Activated CD4-positive, alpha-beta T cell treated with anti-CD3 and anti-CD28 coated beads, Interleukin-2, amount 10 ng/mL, durations not matched to agents 7 days and 5 days (primary cell): ENCODE measurements around the gene AVPR2. TPM values are rescaled to one million over a fixed set of nuclear protein-coding genes. Genes with fewer than 3 reads are reported as not detected.

Experiments
- CTCF ChIA-PET: fragments of 350-600 bp; sonication (Branson Sonifier 250); formaldehyde crosslinking; loops from one replicate; lab custom pipeline; 2021; ENCODE audit warnings: antibody characterized with exemption; lab: Charles Lee
- POLR2A ChIA-PET: fragments of 350-600 bp; sonication (Branson Sonifier 250); formaldehyde crosslinking; loops from one replicate; lab custom pipeline; 2021; ENCODE audit warnings: antibody characterized with exemption; lab: Charles Lee
- DNase-seq: peaks from one replicate; pipeline ENCODE4 v3.0.0-alpha.2; 2020
- H3K27ac Mint-ChIP-seq: one replicate; pipeline ENCODE4 v1.8.0; 2021; ENCODE audit warnings: mild to moderate bottlenecking, moderate library complexity, mixed read lengths
- H3K27me3 Mint-ChIP-seq: one replicate; pipeline ENCODE4 v1.8.0; 2021; ENCODE audit warnings: mixed read lengths
- H3K36me3 Mint-ChIP-seq: one replicate; pipeline ENCODE4 v1.8.0; 2021; ENCODE audit warnings: low read depth, mixed read lengths
- H3K4me1 Mint-ChIP-seq: one replicate; pipeline ENCODE4 v1.8.0; 2021; ENCODE audit warnings: mixed read lengths
- H3K4me3 Mint-ChIP-seq: one replicate; pipeline ENCODE4 v1.8.0; 2021; ENCODE audit warnings: mild to moderate bottlenecking, moderate library complexity, mixed read lengths
- H3K9me3 Mint-ChIP-seq: one replicate; pipeline ENCODE4 v1.8.0; 2021; ENCODE audit warnings: mixed read lengths
- total RNA-seq, 2 experiments: library from RNA; stranded (reverse); gene quantifications; one replicate each; pipeline ENCODE4 v1.2.3, GENCODE V29; 2021

The AVPR2 gene
- total RNA-seq, 2 experiments from 2014 or later, result not detected

DNA sequence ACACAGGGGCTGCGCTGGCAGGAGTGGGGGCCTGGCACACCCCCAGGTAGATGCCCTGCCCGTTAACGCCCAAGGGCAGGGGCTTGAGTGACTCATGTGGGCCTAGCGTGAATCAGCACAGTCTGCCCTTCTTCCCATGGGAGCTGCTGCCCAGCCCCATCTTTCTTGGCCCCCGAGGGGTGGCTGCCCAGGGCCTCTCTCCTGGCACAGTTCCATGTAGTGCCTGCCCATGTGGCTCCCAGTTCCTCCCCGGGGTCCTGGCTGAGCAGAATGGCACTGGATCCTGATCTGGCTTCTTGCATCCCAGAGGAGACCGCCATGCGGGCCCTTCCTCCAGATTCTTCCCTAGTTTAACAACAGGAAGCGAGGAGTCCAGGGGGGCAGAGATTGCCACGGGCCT, 2.1 kb upstream of the AVPR2 start:
- Mint-ChIP-seq H3K4me1 (peaks cover 31% of the 10 kb centered on the region), H3K9me3 (no peaks in the 10 kb centered on the region), H3K27me3 (peaks cover 8% of the 10 kb centered on the region), H3K36me3 (no peaks in the 10 kb centered on the region), H3K27ac (peak overlapping the region; percentile 31), H3K4me3 (no peak overlapping the region)
- ChIA-PET POLR2A (no interaction called here), CTCF (no interaction called here)
- DNase-seq, result no peak

DNA sequence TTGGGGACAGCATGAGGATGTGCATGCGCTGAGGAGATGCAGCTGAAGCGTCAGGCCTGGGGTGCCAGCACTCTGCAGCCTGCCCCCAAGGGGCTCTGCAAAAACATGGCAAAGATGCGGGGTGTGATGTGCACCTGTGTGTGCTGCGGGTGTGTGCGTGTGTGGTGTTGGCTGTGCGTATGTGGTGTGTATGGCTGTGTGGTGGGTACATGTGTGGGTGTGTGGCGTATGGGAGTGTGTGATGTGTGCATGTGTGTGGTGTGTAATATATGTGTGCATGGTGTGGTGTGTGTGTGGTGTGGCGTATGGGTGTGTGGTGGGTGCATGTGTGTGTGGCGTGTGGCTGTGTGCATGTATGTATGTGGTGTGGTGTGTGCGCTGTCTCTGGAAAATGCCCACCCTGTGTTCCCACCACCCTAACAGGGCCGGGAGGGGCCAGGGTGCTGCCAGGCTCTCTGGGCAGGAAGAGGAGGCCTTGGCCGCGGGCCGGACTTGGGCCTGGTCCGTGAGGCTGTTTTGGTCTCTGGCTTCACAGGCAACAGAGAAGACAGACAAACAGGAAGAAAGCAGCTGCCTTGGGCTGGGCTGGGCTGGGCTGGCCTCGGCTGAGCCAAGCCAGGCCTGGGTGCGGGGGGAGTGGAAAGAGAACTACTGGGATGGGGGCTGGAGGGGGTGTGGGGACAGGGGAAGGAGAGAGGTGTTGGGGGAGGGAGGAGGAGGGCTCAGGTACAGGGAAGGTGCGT, 1.1 kb upstream of the AVPR2 start:
- DNase-seq, result no peak
- peaks cover 2% of the 10 kb centered on the region for H3K27me3 Mint-ChIP-seq
- peaks cover 31% of the 10 kb centered on the region for H3K4me1 Mint-ChIP-seq
- ChIA-PET CTCF (no interaction called here), POLR2A (no interaction called here)
- no peaks in the 10 kb centered on the region for H3K9me3 Mint-ChIP-seq
- H3K27ac Mint-ChIP-seq, result peak overlapping the region; percentile 77
- peaks cover 3% of the 10 kb centered on the region for H3K36me3 Mint-ChIP-seq
- H3K4me3 Mint-ChIP-seq, result peak overlapping the region; percentile 37

DNA sequence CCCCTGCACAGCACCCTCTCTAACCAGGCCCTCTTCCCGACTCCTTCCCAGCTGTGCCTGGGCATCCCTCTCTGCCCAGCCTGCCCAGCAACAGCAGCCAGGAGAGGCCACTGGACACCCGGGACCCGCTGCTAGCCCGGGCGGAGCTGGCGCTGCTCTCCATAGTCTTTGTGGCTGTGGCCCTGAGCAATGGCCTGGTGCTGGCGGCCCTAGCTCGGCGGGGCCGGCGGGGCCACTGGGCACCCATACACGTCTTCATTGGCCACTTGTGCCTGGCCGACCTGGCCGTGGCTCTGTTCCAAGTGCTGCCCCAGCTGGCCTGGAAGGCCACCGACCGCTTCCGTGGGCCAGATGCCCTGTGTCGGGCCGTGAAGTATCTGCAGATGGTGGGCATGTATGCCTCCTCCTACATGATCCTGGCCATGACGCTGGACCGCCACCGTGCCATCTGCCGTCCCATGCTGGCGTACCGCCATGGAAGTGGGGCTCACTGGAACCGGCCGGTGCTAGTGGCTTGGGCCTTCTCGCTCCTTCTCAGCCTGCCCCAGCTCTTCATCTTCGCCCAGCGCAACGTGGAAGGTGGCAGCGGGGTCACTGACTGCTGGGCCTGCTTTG, 1.1 kb downstream of the AVPR2 start:
- Mint-ChIP-seq H3K27me3 (no peaks in the 10 kb centered on the region), H3K36me3 (peaks cover 5% of the 10 kb centered on the region), H3K9me3 (no peaks in the 10 kb centered on the region), H3K27ac (no peak overlapping the region), H3K4me1 (peaks cover 30% of the 10 kb centered on the region), H3K4me3 (no peak overlapping the region)
- DNase-seq, result no peak
- ChIA-PET POLR2A (no interaction called here), CTCF (interaction anchor here (1.3 to 3.1 kb wide), 3 partner anchors 13 to 20 kb away, joined by 4 to 14 read pairs (median 4); partner anchors contain the start of gene ARHGAP4)

DNA sequence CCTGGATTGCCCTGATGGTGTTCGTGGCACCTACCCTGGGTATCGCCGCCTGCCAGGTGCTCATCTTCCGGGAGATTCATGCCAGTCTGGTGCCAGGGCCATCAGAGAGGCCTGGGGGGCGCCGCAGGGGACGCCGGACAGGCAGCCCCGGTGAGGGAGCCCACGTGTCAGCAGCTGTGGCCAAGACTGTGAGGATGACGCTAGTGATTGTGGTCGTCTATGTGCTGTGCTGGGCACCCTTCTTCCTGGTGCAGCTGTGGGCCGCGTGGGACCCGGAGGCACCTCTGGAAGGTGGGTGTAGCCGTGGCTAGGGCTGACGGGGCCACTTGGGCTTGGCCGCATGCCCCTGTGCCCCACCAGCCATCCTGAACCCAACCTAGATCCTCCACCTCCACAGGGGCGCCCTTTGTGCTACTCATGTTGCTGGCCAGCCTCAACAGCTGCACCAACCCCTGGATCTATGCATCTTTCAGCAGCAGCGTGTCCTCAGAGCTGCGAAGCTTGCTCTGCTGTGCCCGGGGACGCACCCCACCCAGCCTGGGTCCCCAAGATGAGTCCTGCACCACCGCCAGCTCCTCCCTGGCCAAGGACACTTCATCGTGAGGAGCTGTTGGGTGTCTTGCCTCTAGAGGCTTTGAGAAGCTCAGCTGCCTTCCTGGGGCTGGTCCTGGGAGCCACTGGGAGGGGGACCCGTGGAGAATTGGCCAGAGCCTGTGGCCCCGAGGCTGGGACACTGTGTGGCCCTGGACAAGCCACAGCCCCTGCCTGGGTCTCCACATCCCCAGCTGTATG, 1.8 kb downstream of the AVPR2 start:
- no peaks in the 10 kb centered on the region for H3K9me3 Mint-ChIP-seq
- H3K4me3 Mint-ChIP-seq, result no peak overlapping the region
- no peaks in the 10 kb centered on the region for H3K27me3 Mint-ChIP-seq
- no peak for DNase-seq
- H3K27ac Mint-ChIP-seq, result peak overlapping the region; percentile 25
- H3K4me1 Mint-ChIP-seq, result peaks cover 22% of the 10 kb centered on the region
- ChIA-PET CTCF (interaction anchor here (1.0 to 3.1 kb wide), 6 partner anchors 12 to 283 kb away, joined by 3 to 14 read pairs (median 4); partner anchors contain the start of gene ARHGAP4), POLR2A (no interaction called here)
- peaks cover 5% of the 10 kb centered on the region for H3K36me3 Mint-ChIP-seq

DNA sequence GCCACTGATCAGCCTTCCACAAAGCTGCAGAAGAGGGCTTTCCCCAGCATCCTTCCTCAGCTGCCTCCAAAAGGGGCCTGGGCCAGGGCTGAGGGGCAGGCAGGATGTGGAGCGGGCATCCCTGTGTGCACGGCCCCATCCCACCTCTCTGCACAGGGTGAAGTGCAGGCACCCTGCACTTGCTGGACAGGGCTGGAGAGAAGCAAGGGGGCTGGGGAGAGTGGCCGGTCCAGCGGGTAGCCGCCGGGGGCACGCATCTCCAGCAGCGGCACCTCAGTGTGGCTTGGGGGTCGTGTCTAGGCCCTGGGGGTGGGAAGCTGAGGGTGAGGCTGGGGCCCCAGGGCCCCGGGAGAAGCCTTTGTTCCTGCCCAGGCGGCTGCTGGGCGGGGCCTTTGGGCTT, 3.0 kb downstream of the AVPR2 start:
- ChIA-PET CTCF (interaction anchor here (1.0 to 3.1 kb wide), 4 partner anchors 18 to 284 kb away, joined by 3 to 14 read pairs (median 3); partner anchors contain the start of gene ARHGAP4), POLR2A (no interaction called here)
- H3K27me3 Mint-ChIP-seq, result no peaks in the 10 kb centered on the region
- H3K4me3 Mint-ChIP-seq, result no peak overlapping the region
- H3K4me1 Mint-ChIP-seq, result peaks cover 19% of the 10 kb centered on the region
- no peaks in the 10 kb centered on the region for H3K9me3 Mint-ChIP-seq
- DNase-seq, result no peak
- peaks cover 5% of the 10 kb centered on the region for H3K36me3 Mint-ChIP-seq
- no peak overlapping the region for H3K27ac Mint-ChIP-seq

DNA sequence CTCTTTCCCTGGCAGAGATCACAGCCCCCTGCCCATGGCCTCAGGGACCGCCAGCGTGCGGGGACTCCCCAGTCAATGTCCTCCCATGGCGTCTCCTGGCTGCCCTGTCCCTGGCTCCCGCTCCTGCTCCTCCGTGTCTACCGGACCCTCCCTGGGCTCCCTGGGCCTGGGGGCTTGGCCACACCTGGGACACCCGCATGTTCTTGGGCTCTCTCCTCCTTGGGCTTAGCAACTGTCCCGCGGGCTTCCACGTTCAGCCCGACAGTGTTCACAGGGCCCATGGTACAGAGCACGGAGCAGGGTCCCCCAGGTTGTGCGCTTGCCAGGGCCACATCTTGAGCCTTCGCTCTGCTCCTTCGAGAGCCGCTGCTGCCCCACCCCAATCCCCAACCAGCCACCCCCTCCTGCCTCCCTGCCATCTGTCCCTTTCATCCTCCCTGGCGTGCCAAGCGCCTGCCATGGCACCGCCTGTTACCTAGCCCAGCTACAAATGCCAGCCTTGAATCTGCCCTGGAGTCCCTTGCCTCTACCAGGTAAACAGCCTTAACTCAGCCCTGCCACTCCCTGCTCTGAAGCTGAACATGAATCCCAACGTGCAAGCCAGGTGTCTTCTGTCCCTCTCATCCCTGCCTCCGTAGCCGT, 3.9 kb downstream of the AVPR2 start:
- POLR2A ChIA-PET, result no interaction called here
- H3K4me1 Mint-ChIP-seq, result peaks cover 15% of the 10 kb centered on the region
- no peak overlapping the region for H3K27ac Mint-ChIP-seq
- peaks cover 5% of the 10 kb centered on the region for H3K36me3 Mint-ChIP-seq
- no peak overlapping the region for H3K4me3 Mint-ChIP-seq
- H3K27me3 Mint-ChIP-seq, result no peaks in the 10 kb centered on the region
- no peaks in the 10 kb centered on the region for H3K9me3 Mint-ChIP-seq
- CTCF ChIA-PET, result interaction anchor here (3.1 to 5.4 kb wide), 2 partner anchors 16 to 17 kb away, joined by 14 to 44 read pairs; partner anchors contain the start of gene ARHGAP4
- DNase-seq, result no peak

DNA sequence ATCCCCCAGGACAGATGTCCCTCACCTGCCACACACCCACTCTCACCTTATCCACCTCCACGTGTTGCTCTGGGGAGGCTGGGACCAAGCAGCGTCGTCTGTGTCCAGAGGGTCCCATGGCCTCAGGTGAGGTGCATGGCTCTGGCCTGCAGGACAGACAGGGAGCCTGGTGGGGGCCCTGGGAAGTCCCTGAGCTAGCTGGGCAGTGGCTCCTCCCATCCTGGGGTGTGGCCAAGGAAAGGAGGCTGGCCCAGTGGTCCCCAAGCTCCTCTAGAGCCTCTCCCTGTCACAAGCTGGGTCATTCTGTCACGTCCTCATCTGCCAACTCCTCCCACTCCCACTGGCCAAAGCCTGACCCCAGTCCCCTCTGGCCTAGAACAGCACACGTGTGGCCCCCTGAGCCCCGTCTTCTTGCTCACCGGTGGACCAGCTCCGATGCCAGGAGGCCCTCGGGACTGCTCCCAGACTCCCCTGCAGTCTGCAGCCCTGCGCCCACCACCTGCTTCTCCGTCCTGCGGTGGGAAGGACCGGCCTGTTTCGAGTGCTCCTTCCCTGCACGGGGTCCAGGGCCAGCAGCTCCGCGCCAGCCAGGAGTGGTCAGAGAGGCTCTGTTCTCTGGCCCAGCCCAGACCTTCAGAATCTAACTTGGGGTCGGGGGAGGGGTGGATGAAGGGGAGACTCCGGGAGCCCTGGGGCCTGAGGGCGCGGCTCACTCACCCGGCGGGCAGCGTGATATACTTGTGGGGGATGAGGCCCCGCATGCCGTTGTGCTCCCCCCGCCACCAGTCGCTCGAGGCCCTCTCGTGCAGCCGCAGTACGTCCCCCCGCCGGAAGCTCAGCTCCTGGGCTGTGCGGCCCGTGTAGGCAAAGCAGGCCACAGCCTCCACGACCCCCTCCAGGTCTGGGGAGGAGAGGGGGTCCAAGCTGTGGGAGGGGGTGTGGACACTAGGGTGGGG, 4.8 kb downstream of the AVPR2 start:
- Mint-ChIP-seq H3K36me3 (peaks cover 9% of the 10 kb centered on the region), H3K27ac (no peak overlapping the region), H3K27me3 (no peaks in the 10 kb centered on the region), H3K4me1 (peaks cover 9% of the 10 kb centered on the region), H3K9me3 (no peaks in the 10 kb centered on the region), H3K4me3 (no peak overlapping the region)
- ChIA-PET CTCF (interaction anchor here (0.7 to 5.4 kb wide), 2 partner anchors 15 to 214 kb away, joined by 3 to 44 read pairs; partner anchors contain the start of gene ARHGAP4), POLR2A (no interaction called here)
- DNase-seq, result no peak

DNA sequence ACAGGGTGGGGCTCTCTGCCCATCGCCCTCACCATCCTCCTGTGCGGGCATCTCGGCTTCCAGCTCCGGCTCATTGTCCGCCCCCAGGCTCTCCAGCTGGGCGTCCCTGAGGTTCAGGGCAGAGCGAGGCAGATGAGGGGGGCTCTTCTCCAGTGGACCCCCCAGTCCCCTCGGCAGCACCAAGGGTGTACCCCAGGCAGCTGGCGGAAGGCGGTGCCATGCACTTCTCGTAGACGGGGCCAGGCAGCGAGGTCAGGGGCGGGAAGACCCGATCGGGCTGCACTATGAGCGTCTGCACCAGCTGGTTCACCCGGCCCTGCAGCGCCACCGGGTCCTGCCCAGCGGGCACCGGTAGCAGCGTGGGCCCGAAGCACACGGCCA, 5.5 kb downstream of the AVPR2 start:
- Mint-ChIP-seq H3K4me1 (peaks cover 7% of the 10 kb centered on the region), H3K36me3 (peaks cover 11% of the 10 kb centered on the region), H3K27ac (no peak overlapping the region), H3K27me3 (no peaks in the 10 kb centered on the region), H3K9me3 (no peaks in the 10 kb centered on the region), H3K4me3 (no peak overlapping the region)
- DNase-seq, result no peak
- CTCF ChIA-PET, result interaction anchor here (1.0 to 5.4 kb wide), 3 partner anchors 14 to 38 kb away, joined by 3 to 44 read pairs (median 11); partner anchors contain the start of genes ARHGAP4 and RENBP
- POLR2A ChIA-PET, result no interaction called here

DNA sequence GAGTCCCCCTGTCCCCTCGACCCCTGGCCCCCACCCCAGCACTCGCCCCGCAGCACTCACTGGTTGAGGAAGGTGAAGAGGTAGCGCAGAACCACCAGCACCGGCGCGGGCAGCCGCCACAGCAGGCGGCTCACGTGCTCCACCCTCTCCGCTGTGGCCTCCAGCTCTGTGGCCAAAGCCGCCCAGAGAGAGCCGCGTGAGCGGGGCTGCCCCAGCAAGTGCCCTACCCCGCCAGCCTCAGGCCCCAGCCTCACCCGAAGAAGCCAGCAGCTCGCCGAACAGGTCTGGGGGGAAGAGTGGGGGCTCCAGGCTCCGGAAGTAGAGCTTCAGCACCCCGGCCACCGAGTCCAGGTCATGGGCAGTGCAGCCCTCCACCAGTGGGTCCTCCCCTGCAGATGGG, 6.0 kb downstream of the AVPR2 start:
- H3K27me3 Mint-ChIP-seq, result no peaks in the 10 kb centered on the region
- ChIA-PET POLR2A (no interaction called here), CTCF (interaction anchor here (0.6 to 5.4 kb wide), 5 partner anchors 13 to 136 kb away, joined by 3 to 44 read pairs (median 3); partner anchors contain the start of genes ARHGAP4 and RENBP)
- H3K27ac Mint-ChIP-seq, result no peak overlapping the region
- H3K4me3 Mint-ChIP-seq, result no peak overlapping the region
- peaks cover 11% of the 10 kb centered on the region for H3K36me3 Mint-ChIP-seq
- peaks cover 6% of the 10 kb centered on the region for H3K4me1 Mint-ChIP-seq
- no peaks in the 10 kb centered on the region for H3K9me3 Mint-ChIP-seq
- no peak for DNase-seq

DNA sequence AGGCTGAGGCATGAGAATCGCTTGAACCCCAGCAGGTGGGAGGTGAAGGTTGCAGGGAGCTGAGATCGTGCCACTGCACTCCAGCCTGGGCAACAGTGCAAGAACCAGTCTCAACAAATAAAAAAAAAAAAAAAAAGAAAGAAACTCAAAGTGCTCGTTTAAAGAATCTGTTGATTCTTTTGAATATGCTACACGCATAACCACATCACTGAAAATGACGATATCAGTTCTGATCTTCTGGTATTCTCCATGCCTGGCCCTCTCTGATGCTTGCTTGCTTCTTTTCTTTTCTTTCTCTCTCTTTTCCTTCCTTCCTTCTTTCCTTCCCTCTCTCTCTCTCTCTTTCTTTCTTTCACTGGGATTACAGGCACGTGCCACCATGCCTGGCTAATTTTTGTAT, 7.3 kb downstream of the AVPR2 start:
- peaks cover 6% of the 10 kb centered on the region for H3K4me1 Mint-ChIP-seq
- no peaks in the 10 kb centered on the region for H3K27me3 Mint-ChIP-seq
- no peak for DNase-seq
- H3K4me3 Mint-ChIP-seq, result no peak overlapping the region
- H3K9me3 Mint-ChIP-seq, result no peaks in the 10 kb centered on the region
- peak overlapping the region; percentile 54 for H3K27ac Mint-ChIP-seq
- H3K36me3 Mint-ChIP-seq, result peaks cover 18% of the 10 kb centered on the region
- ChIA-PET POLR2A (no interaction called here), CTCF (interaction anchor here (0.8 to 5.4 kb wide), 5 partner anchors 11 to 57 kb away, joined by 3 to 44 read pairs (median 4); partner anchors contain the start of gene ARHGAP4)

DNA sequence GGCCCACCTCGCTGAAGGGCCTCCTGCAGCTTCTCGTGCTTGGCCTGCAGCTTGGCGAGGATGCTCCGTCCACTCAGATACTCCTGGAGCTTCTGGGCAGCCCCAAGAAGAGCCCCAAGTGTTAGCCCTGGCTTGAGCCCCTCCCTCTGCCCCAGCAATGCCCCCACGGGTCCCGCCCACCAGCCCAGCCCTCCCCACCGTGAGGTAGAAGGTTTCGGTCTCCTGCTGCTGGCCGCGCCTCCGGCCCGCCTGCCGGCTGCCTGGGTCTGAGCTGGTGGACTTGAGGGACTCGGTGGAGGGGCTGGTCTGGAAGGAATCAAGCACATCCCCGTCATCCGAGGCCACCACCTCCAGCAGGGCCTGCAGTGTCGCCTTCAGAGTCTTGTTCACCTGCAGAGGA, 8.7 kb downstream of the AVPR2 start:
- Mint-ChIP-seq H3K36me3 (peaks cover 21% of the 10 kb centered on the region), H3K4me3 (no peak overlapping the region), H3K9me3 (no peaks in the 10 kb centered on the region), H3K4me1 (peaks cover 6% of the 10 kb centered on the region), H3K27me3 (no peaks in the 10 kb centered on the region), H3K27ac (no peak overlapping the region)
- no peak for DNase-seq
- ChIA-PET POLR2A (no interaction called here), CTCF (interaction anchor here (5.4 kb wide), 1 partner anchor 11 kb away, joined by 44 read pairs; the partner anchor contains the start of gene ARHGAP4)
